GM18870 (cell line): ENCODE data around the gene CLGN.
"Not testable (repeated sequence)": the region's sequence is repeated elsewhere in the genome, so short reads cannot be mapped to it uniquely, and the experiment has no call there.

Source experiments
- ATAC-seq: cut with Tn5 transposase; IDR thresholded peaks from one replicate; pipeline ENCODE4 v1.9.1; 2021; ENCODE audit warnings: moderate library complexity; ENCODE audit not compliant: unreplicated experiment

The CLGN gene

GRCh38 chr4:140427106-140427918 is at the start of gene CLGN:
CLGN (minus strand) TSS chr4:140427648; CDS start chr4:140413078, 14,570 bp downstream.
- ATAC-seq, result peak; percentile 74

- ATAC-seq, result no peak
Observed at GRCh38 chr4:140472156-140472555, 44.7 kb upstream of the CLGN start.

- ATAC-seq, result no peak
Observed at GRCh38 chr4:140469791-140470733, 42.6 kb upstream of the CLGN start.

GRCh38 chr4:140466146-140466545 is 38.7 kb upstream of the CLGN start:
- no peak for ATAC-seq

- no peak for ATAC-seq
Observed at GRCh38 chr4:140463614-140464013, 36.2 kb upstream of the CLGN start.

- no peak for ATAC-seq
Observed at GRCh38 chr4:140463182-140463581, 35.7 kb upstream of the CLGN start.

- ATAC-seq, result no peak
Observed at GRCh38 chr4:140450352-140450751, 22.9 kb upstream of the CLGN start.

- no peak for ATAC-seq
Observed at GRCh38 chr4:140448830-140449229, 21.4 kb upstream of the CLGN start.

GRCh38 chr4:140448162-140448561 is 20.7 kb upstream of the CLGN start:
- no peak for ATAC-seq

- ATAC-seq, result not testable (repeated sequence)
Observed at GRCh38 chr4:140444347-140444746, 16.9 kb upstream of the CLGN start.

- ATAC-seq, result no peak
Observed at GRCh38 chr4:140439644-140440142, 12.2 kb upstream of the CLGN start.

- no peak for ATAC-seq
Observed at GRCh38 chr4:140427919-140428471, 547 bp upstream of the CLGN start.

- peak; percentile 18 for ATAC-seq
Observed at GRCh38 chr4:140426610-140427105, 790 bp downstream of the CLGN start.

- ATAC-seq, result no peak
Observed at GRCh38 chr4:140423106-140423505, 4.3 kb downstream of the CLGN start.

GRCh38 chr4:140413130-140413969 is 14.1 kb downstream of the CLGN start:
- not testable (repeated sequence) for ATAC-seq

- ATAC-seq, result no peak
Observed at GRCh38 chr4:140408974-140409373, 18.5 kb downstream of the CLGN start.

- no peak for ATAC-seq
Observed at GRCh38 chr4:140406292-140406691, 21.2 kb downstream of the CLGN start.

- no peak for ATAC-seq
Observed at GRCh38 chr4:140400111-140400510, 27.3 kb downstream of the CLGN start.

GRCh38 chr4:140395668-140396067 is 31.8 kb downstream of the CLGN start:
- ATAC-seq, result no peak

GRCh38 chr4:140388015-140388414 is 39.4 kb downstream of the CLGN start:
- ATAC-seq, result no peak
